GM12878 (cell line): ENCODE measurements around the gene CKS2. TPM values are rescaled to one million over a fixed set of nuclear protein-coding genes. Genes with fewer than 3 reads are reported as not detected.
A peak's percentile ranks its signal among the peaks of the same experiment; 100 is the strongest.

ENCODE experiments used
- BCLAF1 ChIP-seq: fragments of 450-650 bp; IDR thresholded peaks from 2 replicates; pipeline ENCODE4 v1.6.1; 2017; ENCODE audit warnings: antibody characterized with exemption, mild to moderate bottlenecking, moderate library complexity
- CHD4 ChIP-seq: fragments of 200-600 bp; sonication (generic); IDR thresholded peaks from 2 replicates; pipeline ENCODE4 v1.6.1; 2016; ENCODE audit warnings: mild to moderate bottlenecking
- CREB1 ChIP-seq: IDR thresholded peaks from 2 replicates; pipeline ENCODE4 v1.6.1; 2012; ENCODE audit warnings: low read depth, mild to moderate bottlenecking, inconsistent platforms
- E2F4 ChIP-seq: IDR thresholded peaks from 2 replicates; pipeline ENCODE4 v1.6.1; 2012; ENCODE audit warnings: low read depth, low read length, improper control_type of control experiment
- E2F8 ChIP-seq: fragments of 450-650 bp; IDR thresholded peaks from 2 replicates; pipeline ENCODE4 v1.6.1; 2018; ENCODE audit warnings: mild to moderate bottlenecking, low read depth, moderate library complexity; ENCODE audit not compliant: partially characterized antibody
- HSF1 ChIP-seq: fragments of 150-350 bp; IDR thresholded peaks from 2 replicates; pipeline ENCODE4 v1.6.1; 2014; ENCODE audit warnings: mild to moderate bottlenecking, low read depth, low read length
- MEF2B ChIP-seq: fragments of 450-650 bp; IDR thresholded peaks from 2 replicates; pipeline ENCODE4 v1.6.1; 2018; ENCODE audit warnings: mild to moderate bottlenecking, moderate library complexity; ENCODE audit not compliant: partially characterized antibody, poor library complexity, severe bottlenecking
- NFIC ChIP-seq: IDR thresholded peaks from 2 replicates; pipeline ENCODE4 v1.6.1; 2012; ENCODE audit warnings: low read depth, mild to moderate bottlenecking, inconsistent platforms, low read length, moderate library complexity
- RAD21 ChIP-seq: IDR thresholded peaks from 2 replicates; pipeline ENCODE4 v1.6.1; 2011; ENCODE audit warnings: mild to moderate bottlenecking, low read depth, low read length, moderate library complexity; ENCODE audit not compliant: insufficient read depth
- TARDBP ChIP-seq: IDR thresholded peaks from 2 replicates; pipeline ENCODE4 v1.6.1; 2016; ENCODE audit warnings: borderline replicate concordance
- TCF12 ChIP-seq: IDR thresholded peaks from 2 replicates; pipeline ENCODE4 v1.6.1; 2011; ENCODE audit warnings: low read depth, mild to moderate bottlenecking, low read length
- USF2 ChIP-seq: IDR thresholded peaks from 2 replicates; pipeline ENCODE4 v1.6.1; 2011; ENCODE audit warnings: low read depth, low read length, improper control_type of control experiment, borderline replicate concordance
- ZNF217 ChIP-seq: fragments of 450-650 bp; IDR thresholded peaks from 2 replicates; pipeline ENCODE4 v1.6.1; 2017; ENCODE audit warnings: antibody characterized with exemption, mild to moderate bottlenecking
- polyA plus RNA-seq, 11 experiments: library from polyadenylated mRNA; depleted of rRNA in 4 of 11; unstranded in 6 of 11; stranded (reverse) in 5 of 11; fragments of >200 nt; fragmentation: Nextera tagmentation in 4 of 11; fragmentation: Illumina TruSeq in 1 of 11; extraction: Ambion mirVana in 4 of 11; extraction: Trizol in 1 of 11; gene quantifications; 1 replicate in 1 of 11; 2 replicates in 10 of 11; pipeline versions ENCODE4 v1.2.1 to v1.2.3, GENCODE V29; 2011 to 2016; ENCODE audit warnings: inconsistent platforms in 2 of 11, missing spikeins in 2 of 11, low read depth in 1 of 11
- total RNA-seq, 4 experiments: library from RNA; depleted of rRNA in 3 of 4; stranded (reverse); fragments of >200 nt in 3 of 4; fragmentation: Illumina TruSeq in 1 of 4; extraction: Trizol in 1 of 4; gene quantifications; 2 replicates each; pipeline versions ENCODE4 v1.2.1 to v1.2.3, GENCODE V29; 2013 to 2021

Gene CKS2
- total and polyA plus RNA-seq, 10 of the 15 experiments (the other 5 are each of a cell fraction or from before 2014, with no cell fraction given), result 172 to 1,251 (median 503) TPM

GRCh38 chr9:89319015-89319905 is 8.3 kb downstream of the CKS2 start (continued):
- TF ChIP-seq BCLAF1, result no peak
- TF ChIP-seq USF2, result no peak
- no peak for TF ChIP-seq MEF2B
- TF ChIP-seq RAD21, result peak; percentile 47; the same call in 1 of the 2 replicates
- no peak for TF ChIP-seq TARDBP
- TF ChIP-seq E2F4, result no peak
- TF ChIP-seq CREB1, result no peak
- TF ChIP-seq TCF12, result no peak
- no peak for TF ChIP-seq CHD4
- TF ChIP-seq NFIC, result 0 out of 2 replicates have a peak, but pooled peaks have one; percentile 23
- TF ChIP-seq HSF1, result no peak
- TF ChIP-seq ZNF217, result no peak
- no peak for TF ChIP-seq E2F8
